Glomerular visceral epithelial cell (primary cell): ENCODE results near the gene VAV2.

Experiments
- DNase-seq: peaks from one replicate; pipeline ENCODE4 v3.0.0-alpha.2; 2016; ENCODE audit errors: extremely low spot score

Gene VAV2

GRCh38 chr9:133991964-133992779 lies at the start of gene VAV2:
Gene VAV2, minus strand, starts transcription at chr9:133992324. Its CDS starts 46 bp downstream, at chr9:133992278.
- DNase-seq, result peak; percentile 85

GRCh38 chr9:134041649-134041962 lies 49.5 kb upstream of the VAV2 start:
- no peak for DNase-seq

- DNase-seq, result no peak
Measured at GRCh38 chr9:134040781-134041648, 48.9 kb upstream of the VAV2 start.

GRCh38 chr9:134040176-134040565 lies 48.0 kb upstream of the VAV2 start:
- no peak for DNase-seq

- no peak for DNase-seq
Measured at GRCh38 chr9:134039386-134040175, 47.5 kb upstream of the VAV2 start.

- no peak for DNase-seq
Measured at GRCh38 chr9:134037641-134038040, 45.5 kb upstream of the VAV2 start.

GRCh38 chr9:134036130-134036529 lies 44.0 kb upstream of the VAV2 start:
- DNase-seq, result no peak

- DNase-seq, result no peak
Measured at GRCh38 chr9:134035041-134036039, 43.2 kb upstream of the VAV2 start.

- no peak for DNase-seq
Measured at GRCh38 chr9:134034215-134035040, 42.3 kb upstream of the VAV2 start.

- DNase-seq, result no peak
Measured at GRCh38 chr9:134033516-134034214, 41.5 kb upstream of the VAV2 start.

- no peak for DNase-seq
Measured at GRCh38 chr9:134032456-134033222, 40.5 kb upstream of the VAV2 start.

GRCh38 chr9:134031783-134032182 lies 39.7 kb upstream of the VAV2 start:
- DNase-seq, result no peak

GRCh38 chr9:134030821-134031470 lies 38.8 kb upstream of the VAV2 start:
- no peak for DNase-seq

- no peak for DNase-seq
Measured at GRCh38 chr9:134029248-134030226, 37.4 kb upstream of the VAV2 start.

- DNase-seq, result no peak
Measured at GRCh38 chr9:134028575-134029247, 36.6 kb upstream of the VAV2 start.

GRCh38 chr9:134028076-134028475 lies 36.0 kb upstream of the VAV2 start:
- no peak for DNase-seq
